HAP-1 (cell line): Measurements from ENCODE around the gene A1BG.

Experiments
- DNase-seq, 2 experiments: peaks; one replicate each; pipeline ENCODE4 v3.0.0-alpha.2; 2016 to 2020; ENCODE audit warnings: low spot score in 2 of 2
- H3K27me3 ChIP-seq: fragments of 250-450 bp; sonication (Bioruptor Pico); 2 replicates; pipeline ENCODE4 v1.5.1; 2020; ENCODE audit warnings: low read depth, mild to moderate bottlenecking, moderate library complexity
- H3K36me3 ChIP-seq: fragments of 250-450 bp; sonication (Bioruptor Pico); replicated peaks from 2 replicates; pipeline ENCODE4 v1.5.1; 2020; ENCODE audit warnings: mild to moderate bottlenecking
- H3K4me1 ChIP-seq: fragments of 250-450 bp; sonication (Bioruptor Pico); 2 replicates; pipeline ENCODE4 v1.5.1; 2020; ENCODE audit warnings: mild to moderate bottlenecking
- H3K4me3 ChIP-seq: fragments of 250-450 bp; sonication (Bioruptor Pico); 2 replicates; pipeline ENCODE4 v1.5.1; 2020; ENCODE audit warnings: mild to moderate bottlenecking, moderate library complexity
- H3K9me3 ChIP-seq: fragments of 250-450 bp; sonication (Bioruptor Pico); 2 replicates; pipeline ENCODE4 v1.5.1; 2020; ENCODE audit warnings: mild to moderate bottlenecking, moderate library complexity
- in situ Hi-C: fragments of 300-500 bp; cut with MboI; formaldehyde crosslinking; loops from 3 replicates; pipeline ENCODE4 v1.14.3; 2020; ENCODE audit warnings: low sequenced_read_pairs, inconsistent platforms, mixed read lengths

A1BG gene

DNA sequence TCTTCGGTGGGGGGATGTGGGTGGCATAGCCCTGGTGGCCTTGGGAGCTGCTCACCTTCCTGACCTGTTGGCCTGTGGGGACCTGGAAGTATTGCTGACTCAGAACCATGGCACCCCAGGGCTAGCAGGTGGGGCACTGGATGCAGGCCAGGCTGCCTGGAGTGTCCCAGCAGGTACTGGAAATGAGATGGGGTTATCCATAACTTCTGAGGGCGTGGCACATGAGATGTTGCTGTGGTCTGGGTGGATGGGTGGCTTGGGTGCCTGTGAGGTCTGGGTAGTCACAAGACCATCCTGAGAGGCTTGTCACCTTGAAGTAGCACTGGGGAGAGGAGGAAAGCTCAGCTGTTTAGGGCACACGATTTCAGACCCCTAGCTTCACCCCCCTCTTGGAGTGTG, 41.5 kb upstream of the A1BG start:
- no peaks in the 10 kb centered on the region for H3K4me1 ChIP-seq
- in situ Hi-C loops: no loop called here
- peaks cover 55% of the 10 kb centered on the region for H3K36me3 ChIP-seq
- no peaks in the 10 kb centered on the region for H3K9me3 ChIP-seq
- H3K4me3 ChIP-seq: no peak overlapping the region
- H3K27me3 ChIP-seq: no peaks in the 10 kb centered on the region
- no peak for DNase-seq

DNA sequence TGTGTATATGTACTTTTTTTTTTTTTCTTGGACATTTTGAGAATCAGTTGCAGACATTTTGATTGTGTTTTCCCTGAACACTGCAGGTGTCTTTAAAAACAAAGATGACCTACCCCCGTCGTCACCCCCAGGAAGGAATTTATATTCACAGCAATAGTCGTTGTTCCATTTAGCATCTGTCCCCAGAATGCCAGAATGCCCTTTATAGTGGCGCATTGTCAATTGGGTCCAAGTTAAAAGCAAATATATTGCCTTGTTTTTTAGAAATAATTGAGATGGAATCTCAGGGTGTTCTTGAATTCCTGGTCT, 40.4 kb upstream of the A1BG start:
- H3K4me1 ChIP-seq: peaks cover 6% of the 10 kb centered on the region
- no peaks in the 10 kb centered on the region for H3K27me3 ChIP-seq
- in situ Hi-C loops: no loop called here
- no peak for DNase-seq
- peaks cover 66% of the 10 kb centered on the region for H3K36me3 ChIP-seq
- no peak overlapping the region for H3K4me3 ChIP-seq
- no peaks in the 10 kb centered on the region for H3K9me3 ChIP-seq

DNA sequence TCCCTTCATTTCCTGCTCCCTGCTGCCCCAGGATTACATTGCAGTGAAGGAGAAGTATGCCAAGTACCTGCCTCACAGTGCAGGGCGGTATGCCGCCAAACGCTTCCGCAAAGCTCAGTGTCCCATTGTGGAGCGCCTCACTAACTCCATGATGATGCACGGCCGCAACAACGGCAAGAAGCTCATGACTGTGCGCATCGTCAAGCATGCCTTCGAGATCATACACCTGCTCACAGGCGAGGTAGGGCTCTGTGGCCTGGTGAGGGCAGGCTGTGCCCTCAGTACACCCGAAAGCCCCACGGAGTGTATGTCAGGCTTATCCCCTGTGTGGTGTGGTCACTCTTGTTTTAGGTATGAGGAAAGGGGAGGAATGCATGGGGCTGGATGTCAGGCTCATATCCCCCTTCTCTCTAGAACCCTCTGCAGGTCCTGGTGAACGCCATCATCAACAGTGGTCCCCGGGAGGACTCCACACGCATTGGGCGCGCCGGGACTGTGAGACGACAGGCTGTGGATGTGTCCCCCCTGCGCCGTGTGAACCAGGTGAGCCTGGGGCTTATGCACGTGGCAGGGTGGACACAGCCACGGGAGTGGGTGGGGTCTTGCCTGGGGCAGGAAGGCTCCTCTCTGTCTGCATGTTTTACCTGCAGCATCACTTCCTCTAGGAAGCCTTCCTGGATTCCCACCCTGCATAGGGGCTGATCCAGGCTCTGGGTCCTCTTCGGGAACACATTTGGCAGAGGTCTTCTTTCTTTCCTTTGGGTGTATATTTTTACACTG, 39.8 kb upstream of the A1BG start:
- Histone ChIP-seq H3K4me1 (peaks cover 6% of the 10 kb centered on the region), H3K9me3 (no peaks in the 10 kb centered on the region), H3K4me3 (no peak overlapping the region), H3K27me3 (no peaks in the 10 kb centered on the region), H3K36me3 (peaks cover 72% of the 10 kb centered on the region)
- no peak for DNase-seq
- in situ Hi-C loops: no loop called here

DNA sequence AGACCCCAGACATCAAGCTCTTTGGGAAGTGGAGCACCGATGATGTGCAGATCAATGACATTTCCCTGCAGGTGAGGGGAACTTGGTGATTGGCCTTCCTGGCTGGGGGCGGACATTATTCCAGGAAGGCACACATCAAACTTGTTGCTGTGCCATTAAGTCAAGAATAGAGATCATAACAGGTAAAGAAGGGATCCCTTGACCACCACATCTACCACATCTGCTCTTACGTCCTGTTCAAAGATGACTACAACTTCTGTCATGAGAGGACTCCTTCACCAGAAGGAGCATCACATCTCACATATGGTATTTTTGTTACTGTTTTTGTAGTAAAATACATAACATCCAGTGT, 34.9 kb upstream of the A1BG start:
- no peaks in the 10 kb centered on the region for H3K27me3 ChIP-seq
- peaks cover 61% of the 10 kb centered on the region for H3K36me3 ChIP-seq
- DNase-seq: no peak

DNA sequence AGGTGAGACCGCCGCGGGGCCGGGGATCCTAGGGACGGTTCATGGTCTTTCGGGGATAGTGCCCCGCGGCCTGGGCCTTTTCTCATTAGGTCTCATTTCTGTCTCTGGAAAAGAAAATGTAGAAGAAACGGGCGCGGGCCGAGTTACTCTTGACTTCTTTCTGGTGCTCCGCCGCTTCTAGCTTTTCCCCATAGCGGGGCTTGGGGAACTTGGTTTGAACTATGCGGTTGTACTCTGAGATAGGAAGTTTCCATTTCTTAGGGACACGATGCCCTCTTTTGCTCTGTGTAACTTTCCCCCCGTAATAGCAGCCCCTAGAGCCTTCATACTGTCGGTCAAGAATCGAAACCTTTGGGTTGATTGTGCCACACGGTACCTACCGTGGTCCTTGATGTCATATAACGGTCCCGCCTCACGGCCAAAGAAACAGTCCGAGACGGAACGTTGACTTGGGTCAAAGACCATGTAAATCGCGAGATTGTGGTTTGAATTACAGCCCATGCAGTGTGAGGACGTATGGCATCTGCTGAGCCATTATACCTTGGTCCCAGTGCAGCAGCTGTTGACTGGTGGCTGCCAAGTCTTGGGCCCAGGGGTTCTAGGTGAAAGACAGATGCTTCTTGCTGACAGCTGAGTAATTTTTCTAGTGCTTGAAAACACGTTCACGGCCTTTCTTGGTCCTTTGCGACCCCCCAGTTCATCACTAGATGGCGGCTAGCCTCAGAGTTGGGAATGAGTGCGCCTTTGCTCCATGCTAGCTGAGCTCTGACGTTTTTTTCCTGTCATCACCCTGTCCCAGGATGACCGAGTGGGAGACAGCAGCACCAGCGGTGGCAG, 34.3 kb upstream of the A1BG start:
- H3K27me3 ChIP-seq: no peaks in the 10 kb centered on the region
- peaks cover 55% of the 10 kb centered on the region for H3K36me3 ChIP-seq
- no peak for DNase-seq
- peaks cover 16% of the 10 kb centered on the region for H3K4me1 ChIP-seq
- H3K4me3 ChIP-seq: peak overlapping the region; percentile 92
- H3K9me3 ChIP-seq: no peaks in the 10 kb centered on the region
- in situ Hi-C loops: no loop called here

More for the DNA sequence above, 34.9 kb upstream of the A1BG start:
- in situ Hi-C loops: no loop called here
- H3K9me3 ChIP-seq: no peaks in the 10 kb centered on the region
- peak overlapping the region; percentile 92 for H3K4me3 ChIP-seq
- H3K4me1 ChIP-seq: peaks cover 16% of the 10 kb centered on the region

DNA sequence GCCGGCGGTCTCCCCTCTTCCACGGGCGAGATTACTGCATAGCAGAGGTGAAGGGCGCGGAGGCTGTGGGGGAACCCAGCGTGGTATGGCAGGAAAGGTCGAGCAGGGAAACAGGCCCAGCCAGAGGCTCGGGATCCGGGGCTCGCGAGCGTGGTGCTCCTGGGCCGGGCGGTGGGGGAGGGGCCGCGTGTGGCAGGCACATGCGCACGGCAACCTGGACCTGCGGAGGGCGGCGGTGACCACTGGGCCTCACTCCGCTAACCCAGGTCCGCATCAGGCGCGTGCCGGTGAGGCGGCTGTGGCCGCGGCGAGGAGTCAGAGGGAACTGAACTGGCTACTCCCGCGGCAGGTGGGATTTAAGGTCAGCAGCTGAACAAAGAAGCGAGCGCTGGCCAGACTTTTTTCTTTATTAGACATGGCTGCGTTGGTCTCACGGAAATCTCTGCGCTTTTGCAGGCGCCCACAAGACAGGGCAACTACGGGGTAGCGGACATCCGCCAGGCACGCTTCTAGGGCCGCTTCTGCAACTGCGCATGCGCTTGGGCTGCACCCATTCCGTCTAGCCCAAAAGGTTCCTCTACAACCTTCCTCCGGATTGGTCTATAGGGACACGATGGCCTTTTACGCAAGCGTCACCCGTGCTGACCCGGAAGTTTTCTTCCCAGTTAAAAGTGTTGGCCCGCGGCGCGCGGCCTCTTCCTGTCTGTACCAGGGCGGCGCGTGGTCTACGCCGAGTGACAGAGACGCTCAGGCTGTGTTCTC, 33.5 kb upstream of the A1BG start, which contains the start of gene RPS5:
Gene RPS5, plus strand, starts transcription at position 694 of the 762 bp plus-strand sequence. CDS start 869 bp downstream, outside the sequence.
- in situ Hi-C loops: no loop called here
- no peaks in the 10 kb centered on the region for H3K27me3 ChIP-seq
- H3K4me3 ChIP-seq: peak within 1 kb of the TSS; percentile 92
- H3K9me3 ChIP-seq: no peaks in the 10 kb centered on the region
- H3K4me1 ChIP-seq: peaks cover 18% of the 10 kb centered on the region
- DNase-seq: peak; percentile 97 to 99
- peaks cover 47% of the 10 kb centered on the region for H3K36me3 ChIP-seq

DNA sequence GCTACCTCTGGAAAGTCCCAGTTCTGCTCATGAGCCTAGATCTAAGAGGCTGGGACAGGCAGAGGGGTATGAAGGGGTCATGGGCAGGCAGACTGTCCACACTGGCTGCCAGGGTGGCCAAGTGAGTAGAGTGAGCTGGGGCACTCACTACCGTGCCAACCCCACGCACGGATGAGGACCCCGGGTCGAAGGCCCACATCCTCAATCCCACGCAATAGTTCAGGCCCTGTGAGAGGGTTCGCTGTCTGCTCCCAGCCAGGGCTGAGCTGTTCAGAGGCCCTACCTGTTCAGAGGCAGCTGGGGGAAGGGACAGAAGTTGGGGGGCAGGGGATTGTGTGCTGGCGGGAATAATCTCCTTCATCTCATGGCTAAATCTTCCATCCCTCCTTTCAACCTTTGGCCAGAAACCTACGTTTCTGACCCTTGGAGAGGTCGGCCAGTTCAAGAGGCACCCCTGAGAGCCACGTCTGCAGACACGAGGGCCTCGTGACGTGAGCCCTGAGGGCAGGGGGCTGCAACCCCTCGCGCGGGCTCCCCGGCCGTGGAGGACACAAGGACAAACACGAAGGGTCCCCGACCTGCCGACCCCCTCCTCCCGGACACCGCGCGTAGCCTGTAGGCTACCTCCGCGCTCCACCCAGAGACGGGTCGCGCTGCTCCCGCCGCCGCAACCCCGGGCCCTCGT, 32.7 kb upstream of the A1BG start:
- no peaks in the 10 kb centered on the region for H3K9me3 ChIP-seq
- in situ Hi-C loops: no loop called here
- peaks cover 18% of the 10 kb centered on the region for H3K4me1 ChIP-seq
- DNase-seq: no peak
- peaks cover 40% of the 10 kb centered on the region for H3K36me3 ChIP-seq
- peak overlapping the region; percentile 92 for H3K4me3 ChIP-seq
- H3K27me3 ChIP-seq: no peaks in the 10 kb centered on the region

DNA sequence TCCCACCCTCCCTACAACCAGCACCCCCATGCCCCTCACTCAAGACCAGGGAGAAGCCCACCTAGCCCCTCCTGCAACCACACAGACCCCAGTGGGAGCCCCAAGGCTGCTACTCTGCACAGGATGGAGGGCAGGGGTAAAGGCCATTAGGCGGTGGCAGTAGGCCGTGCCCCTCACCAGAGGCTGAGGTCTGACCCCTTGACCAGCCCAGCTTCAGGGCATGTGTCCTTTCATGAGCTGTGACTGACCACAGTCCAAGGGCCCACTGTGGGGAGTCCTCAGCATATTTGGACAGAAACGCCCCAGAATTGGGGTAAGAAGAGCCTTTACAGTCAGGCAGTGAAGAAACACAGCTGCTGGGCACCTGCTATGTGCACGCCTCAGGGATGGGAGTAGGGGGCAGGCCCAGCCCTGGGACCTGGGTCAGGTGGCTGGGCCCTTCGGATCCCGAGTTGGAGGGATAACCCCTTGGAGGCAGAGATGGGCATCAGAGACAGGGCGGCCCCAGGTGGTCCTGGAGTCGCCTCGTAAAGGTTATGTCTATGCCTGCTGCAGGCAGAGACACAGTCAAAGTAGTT, 32.1 kb upstream of the A1BG start:
- DNase-seq: no peak
- in situ Hi-C loops: no loop called here

DNA sequence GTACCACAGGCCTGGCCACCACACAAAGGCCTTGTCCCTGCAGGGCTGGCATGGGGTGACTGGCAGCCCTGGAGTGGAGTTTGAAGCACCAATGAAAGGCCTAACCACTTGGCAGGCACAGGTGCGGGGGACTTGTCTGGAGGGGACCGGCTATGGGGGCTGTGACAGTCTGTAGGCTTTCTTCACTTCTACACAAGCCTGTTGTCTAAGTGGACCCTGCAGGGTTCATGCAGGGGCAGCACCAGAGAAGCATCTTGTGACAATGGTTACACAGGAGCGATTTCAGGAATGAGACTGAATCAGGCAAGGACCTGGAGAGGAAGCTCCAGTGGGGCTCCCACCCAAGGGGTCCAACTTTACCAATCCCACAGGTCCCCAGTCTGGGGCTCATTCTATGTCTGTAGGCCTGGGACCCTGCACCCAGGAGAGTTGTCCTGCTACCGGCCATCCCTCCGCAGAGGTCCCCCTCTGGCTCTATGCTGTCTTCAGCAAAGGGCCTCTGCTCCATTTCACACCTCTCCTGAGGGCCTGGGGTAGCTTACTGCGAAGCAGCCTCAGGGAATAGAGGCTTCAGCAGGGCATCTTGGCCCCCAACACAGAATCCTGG, 29.8 kb upstream of the A1BG start:
- peaks cover 18% of the 10 kb centered on the region for H3K4me1 ChIP-seq
- peaks cover 10% of the 10 kb centered on the region for H3K36me3 ChIP-seq
- in situ Hi-C loops: no loop called here
- no peaks in the 10 kb centered on the region for H3K9me3 ChIP-seq
- DNase-seq: no peak
- H3K27me3 ChIP-seq: no peaks in the 10 kb centered on the region
- no peak overlapping the region for H3K4me3 ChIP-seq

More for the DNA sequence above, 32.1 kb upstream of the A1BG start:
- H3K4me3 ChIP-seq: no peak overlapping the region
- H3K36me3 ChIP-seq: peaks cover 33% of the 10 kb centered on the region
- peaks cover 18% of the 10 kb centered on the region for H3K4me1 ChIP-seq
- no peaks in the 10 kb centered on the region for H3K27me3 ChIP-seq
- no peaks in the 10 kb centered on the region for H3K9me3 ChIP-seq

DNA sequence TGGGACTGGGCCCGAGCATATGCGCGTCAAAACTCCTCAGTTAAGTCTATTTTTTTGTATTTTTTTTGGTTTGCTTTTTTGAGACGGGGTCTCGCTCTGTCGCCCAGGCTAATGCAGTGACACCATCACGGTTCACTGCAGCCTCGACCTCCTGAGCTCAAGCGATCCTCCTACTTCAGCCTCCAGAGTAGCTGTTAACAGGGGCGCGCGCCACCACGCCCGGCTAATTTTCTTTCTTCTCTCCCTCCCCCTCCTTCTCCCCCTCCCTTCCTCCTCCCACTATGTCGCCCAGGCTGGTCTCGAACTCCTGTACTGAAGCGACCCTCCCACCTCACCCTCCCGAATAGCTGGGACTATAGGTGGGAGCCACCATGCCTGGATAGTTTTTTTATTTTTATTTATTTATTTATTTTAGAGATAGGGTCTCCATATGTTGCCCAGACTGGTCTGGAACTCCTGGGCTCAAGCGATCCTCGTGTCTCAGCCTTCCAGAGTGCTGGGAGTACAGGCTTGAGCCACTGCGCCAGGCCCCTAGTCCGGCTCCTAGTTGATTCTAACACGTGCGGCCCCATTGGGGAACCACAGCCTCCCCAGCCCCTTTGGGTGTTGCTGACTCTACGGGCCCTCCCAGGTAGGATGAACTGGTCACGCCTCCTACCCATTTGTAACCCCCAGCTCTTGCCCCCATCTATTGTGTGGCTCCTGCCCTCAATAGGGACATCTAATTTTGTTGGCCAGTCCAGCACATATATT, 28.3 kb upstream of the A1BG start:
- no peak for DNase-seq
- Histone ChIP-seq H3K36me3 (no peaks in the 10 kb centered on the region), H3K9me3 (no peaks in the 10 kb centered on the region), H3K4me3 (peak overlapping the region; percentile 87), H3K4me1 (peaks cover 18% of the 10 kb centered on the region), H3K27me3 (no peaks in the 10 kb centered on the region)
- in situ Hi-C loops: no loop called here

DNA sequence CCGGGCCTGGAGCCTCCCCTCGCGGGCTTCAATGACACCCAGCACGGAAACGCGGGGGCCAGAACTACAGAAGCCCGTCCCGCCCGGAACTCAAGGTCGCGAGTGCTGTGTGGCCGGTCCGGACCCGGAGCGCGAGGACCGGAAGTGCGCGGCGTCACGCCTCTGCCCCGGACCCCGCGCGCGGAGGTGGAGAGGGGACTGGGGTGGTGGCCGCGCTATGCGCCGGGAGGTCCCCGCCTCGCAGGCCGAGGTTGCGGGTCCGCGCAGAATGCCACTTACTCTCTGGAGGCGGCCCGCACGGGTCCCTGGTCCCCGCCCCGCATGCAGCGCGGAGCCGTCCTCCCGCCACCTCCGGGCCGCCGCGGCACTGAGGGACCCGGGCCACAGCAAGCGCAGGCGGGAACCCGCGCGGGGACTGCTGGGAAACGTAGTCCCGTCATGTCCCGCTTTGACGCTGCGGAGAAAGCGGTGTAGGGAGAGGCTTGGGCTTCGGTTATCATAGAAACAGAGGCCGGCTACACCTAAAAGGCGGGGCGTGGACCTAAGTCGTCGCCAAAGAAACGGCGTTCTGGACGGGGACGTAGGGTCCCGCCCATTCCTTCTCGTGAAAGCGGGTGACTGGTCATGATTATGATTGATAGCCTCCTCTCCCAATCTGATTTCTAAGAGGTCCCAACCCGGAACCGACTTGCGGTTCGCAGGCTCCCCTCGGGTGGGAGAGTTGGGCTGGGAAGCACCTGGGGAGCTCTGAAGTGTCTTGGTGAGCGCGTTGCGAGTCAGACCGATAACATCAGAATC, 27.6 kb upstream of the A1BG start, which contains the start of gene ZNF837:
Gene ZNF837, minus strand, starts transcription at position 369 of the 798 bp plus-strand sequence. CDS start 11,698 bp downstream, outside the sequence.
- H3K4me3 ChIP-seq: peak within 1 kb of the TSS; percentile 87
- H3K36me3 ChIP-seq: no peaks in the 10 kb centered on the region
- peaks cover 10% of the 10 kb centered on the region for H3K4me1 ChIP-seq
- no peaks in the 10 kb centered on the region for H3K9me3 ChIP-seq
- no peaks in the 10 kb centered on the region for H3K27me3 ChIP-seq
- peak; percentile 99 to 100 for DNase-seq
- in situ Hi-C loops: no loop called here
